Chondrocyte (in vitro differentiated cells): ENCODE data around the gene INS. TPM values are rescaled to one million over a fixed set of nuclear protein-coding genes. Genes with fewer than 3 reads are reported as not detected.

Source experiments
- DNase-seq: peaks from one replicate; pipeline ENCODE4 v3.0.0; 2021; ENCODE audit warnings: mixed read lengths, low spot score
- H3K27ac Mint-ChIP-seq: one replicate; pipeline ENCODE4 v1.8.0; 2021; ENCODE audit warnings: mild to moderate bottlenecking, moderate library complexity, mixed read lengths; ENCODE audit not compliant: unreplicated experiment
- H3K27me3 Mint-ChIP-seq: 2 replicates; pipeline ENCODE4 v1.8.0; 2021; ENCODE audit warnings: low read depth, mixed read lengths
- H3K36me3 Mint-ChIP-seq: 2 replicates; pipeline ENCODE4 v1.8.0; 2021; ENCODE audit warnings: low read depth, mixed read lengths
- H3K4me1 Mint-ChIP-seq: 2 replicates; pipeline ENCODE4 v1.8.0; 2021; ENCODE audit warnings: low read depth, mild to moderate bottlenecking, mixed read lengths
- H3K4me3 Mint-ChIP-seq: one replicate; pipeline ENCODE4 v1.8.0; 2021; ENCODE audit warnings: mild to moderate bottlenecking, moderate library complexity, mixed read lengths; ENCODE audit not compliant: unreplicated experiment
- H3K9me3 Mint-ChIP-seq: 2 replicates; pipeline ENCODE4 v1.8.0; 2021; ENCODE audit warnings: low read depth, mixed read lengths
- CTCF ChIP-seq: fragments of 200-600 bp; sonication (generic); IDR thresholded peaks from 2 replicates; pipeline ENCODE4 v1.5.0; 2021; ENCODE audit warnings: antibody characterized with exemption, mild to moderate bottlenecking, moderate library complexity
- total RNA-seq: library from RNA; stranded (reverse); gene quantifications from 3 replicates; pipeline ENCODE4 v1.2.1, GENCODE V29; 2021

INS gene
- total RNA-seq, 1 donor from 2014 or later = not detected

- H3K36me3 Mint-ChIP-seq = no peaks in the 10 kb centered on the region
Observed at GRCh38 chr11:2193099-2193887, 32.3 kb upstream of the INS start.

GRCh38 chr11:2192435-2192834 lies 31.4 kb upstream of the INS start:
- Mint-ChIP-seq H3K36me3 (no peaks in the 10 kb centered on the region), H3K27me3 (peaks cover 34% of the 10 kb centered on the region), H3K27ac (no peak overlapping the region), H3K4me3 (no peak overlapping the region), H3K9me3 (no peaks in the 10 kb centered on the region), H3K4me1 (no peaks in the 10 kb centered on the region)
- TF ChIP-seq CTCF = no peak
- DNase-seq = no peak

More at GRCh38 chr11:2193099-2193887, 32.3 kb upstream of the INS start:
- H3K4me3 Mint-ChIP-seq = no peak overlapping the region
- no peak overlapping the region for H3K27ac Mint-ChIP-seq
- no peaks in the 10 kb centered on the region for H3K9me3 Mint-ChIP-seq
- H3K27me3 Mint-ChIP-seq = peaks cover 34% of the 10 kb centered on the region
- TF ChIP-seq CTCF = no peak
- H3K4me1 Mint-ChIP-seq = no peaks in the 10 kb centered on the region
- DNase-seq = no peak

GRCh38 chr11:2191883-2192282 lies 30.9 kb upstream of the INS start:
- Mint-ChIP-seq H3K27ac (no peak overlapping the region), H3K4me3 (no peak overlapping the region), H3K4me1 (no peaks in the 10 kb centered on the region), H3K9me3 (no peaks in the 10 kb centered on the region), H3K36me3 (no peaks in the 10 kb centered on the region), H3K27me3 (peaks cover 30% of the 10 kb centered on the region)
- no peak for DNase-seq
- TF ChIP-seq CTCF = no peak

- Mint-ChIP-seq H3K4me1 (no peaks in the 10 kb centered on the region), H3K27me3 (peaks cover 27% of the 10 kb centered on the region), H3K27ac (no peak overlapping the region), H3K36me3 (no peaks in the 10 kb centered on the region), H3K4me3 (no peak overlapping the region), H3K9me3 (no peaks in the 10 kb centered on the region)
- DNase-seq = no peak
- TF ChIP-seq CTCF = no peak
Observed at GRCh38 chr11:2190657-2191471, 29.9 kb upstream of the INS start.

GRCh38 chr11:2189938-2190656 lies 29.1 kb upstream of the INS start:
- Mint-ChIP-seq H3K27me3 (peaks cover 27% of the 10 kb centered on the region), H3K36me3 (no peaks in the 10 kb centered on the region), H3K27ac (no peak overlapping the region), H3K4me1 (no peaks in the 10 kb centered on the region), H3K4me3 (no peak overlapping the region), H3K9me3 (no peaks in the 10 kb centered on the region)
- DNase-seq = no peak
- TF ChIP-seq CTCF = no peak
